ENCODE measurements around the gene METAP1D.

METAP1D gene

GRCh38 chr2:172088245-172089004 is 88.7 kb downstream of the METAP1D start:
- Histone ChIP-seq H3K9me3 (ENCODE audit: low read length) (no peaks in the 10 kb centered on the region), H3K4me3 (ENCODE audit: low read length) (no peak overlapping the region), H3K27me3 (ENCODE audit: insufficient read depth, low read length) (peaks cover 92% of the 10 kb centered on the region), H3K36me3 (ENCODE audit: insufficient read depth, low read length) (no peaks in the 10 kb centered on the region), H3K4me1 (ENCODE audit: insufficient read depth, low read length) (peaks cover 25% of the 10 kb centered on the region), H2AFZ (ENCODE audit: low read depth, low read length) (no peak overlapping the region)

GRCh38 chr2:172089005-172089504 is 89.3 kb downstream of the METAP1D start:
- Histone ChIP-seq H3K36me3 (ENCODE audit: insufficient read depth, low read length) (no peaks in the 10 kb centered on the region), H3K9me3 (ENCODE audit: low read length) (no peaks in the 10 kb centered on the region), H3K27me3 (ENCODE audit: insufficient read depth, low read length) (peaks cover 92% of the 10 kb centered on the region), H3K4me1 (ENCODE audit: insufficient read depth, low read length) (peaks cover 23% of the 10 kb centered on the region), H3K4me3 (ENCODE audit: low read length) (no peak overlapping the region), H2AFZ (ENCODE audit: low read depth, low read length) (no peak overlapping the region)

DNA sequence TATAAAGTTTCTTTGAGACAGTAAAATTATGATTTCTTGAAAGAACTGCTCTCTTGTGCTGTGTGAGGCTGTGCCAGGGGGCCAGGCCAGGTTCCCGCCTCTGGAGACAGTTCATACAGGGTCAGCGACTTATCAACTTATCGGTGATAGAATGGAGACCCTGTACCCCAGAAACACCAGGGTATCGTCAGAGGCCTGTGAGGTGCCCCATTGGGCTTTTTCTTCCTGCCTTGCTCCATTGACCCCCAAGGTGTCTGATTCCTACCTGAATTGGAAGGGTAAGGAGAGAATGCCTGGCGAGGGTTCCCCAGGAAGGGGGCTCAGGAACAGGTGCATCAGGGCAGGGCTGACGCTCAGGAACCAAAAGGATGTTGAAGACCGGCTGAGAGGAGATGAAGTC is 89.9 kb downstream of the METAP1D start:
- peaks cover 19% of the 10 kb centered on the region for H3K4me1 ChIP-seq (ENCODE audit: insufficient read depth, low read length)
- no peak overlapping the region for H3K4me3 ChIP-seq (ENCODE audit: low read length)
- H3K9me3 ChIP-seq (ENCODE audit: low read length): no peaks in the 10 kb centered on the region
- no peak overlapping the region for H2AFZ ChIP-seq (ENCODE audit: low read depth, low read length)
- no peaks in the 10 kb centered on the region for H3K36me3 ChIP-seq (ENCODE audit: insufficient read depth, low read length)
- H3K27me3 ChIP-seq (ENCODE audit: insufficient read depth, low read length): peaks cover 90% of the 10 kb centered on the region

- Histone ChIP-seq H2AFZ (ENCODE audit: low read depth, low read length) (no peak overlapping the region), H3K4me3 (ENCODE audit: low read length) (no peak overlapping the region), H3K36me3 (ENCODE audit: insufficient read depth, low read length) (no peaks in the 10 kb centered on the region), H3K27me3 (ENCODE audit: insufficient read depth, low read length) (peaks cover 94% of the 10 kb centered on the region), H3K9me3 (ENCODE audit: low read length) (no peaks in the 10 kb centered on the region), H3K4me1 (ENCODE audit: insufficient read depth, low read length) (peaks cover 22% of the 10 kb centered on the region)
Measured at GRCh38 chr2:172090044-172090961, 90.5 kb downstream of the METAP1D start.

- peaks cover 25% of the 10 kb centered on the region for H3K4me1 ChIP-seq (ENCODE audit: insufficient read depth, low read length)
- H2AFZ ChIP-seq (ENCODE audit: low read depth, low read length): no peak overlapping the region
- no peaks in the 10 kb centered on the region for H3K36me3 ChIP-seq (ENCODE audit: insufficient read depth, low read length)
- peaks cover 93% of the 10 kb centered on the region for H3K27me3 ChIP-seq (ENCODE audit: insufficient read depth, low read length)
- no peaks in the 10 kb centered on the region for H3K9me3 ChIP-seq (ENCODE audit: low read length)
- H3K4me3 ChIP-seq (ENCODE audit: low read length): no peak overlapping the region
Measured at GRCh38 chr2:172091000-172091641, 91.4 kb downstream of the METAP1D start.

- no peaks in the 10 kb centered on the region for H3K9me3 ChIP-seq (ENCODE audit: low read length)
- peaks cover 24% of the 10 kb centered on the region for H3K4me1 ChIP-seq (ENCODE audit: insufficient read depth, low read length)
- no peak overlapping the region for H2AFZ ChIP-seq (ENCODE audit: low read depth, low read length)
- no peak overlapping the region for H3K4me3 ChIP-seq (ENCODE audit: low read length)
- no peaks in the 10 kb centered on the region for H3K36me3 ChIP-seq (ENCODE audit: insufficient read depth, low read length)
- H3K27me3 ChIP-seq (ENCODE audit: insufficient read depth, low read length): peaks cover 92% of the 10 kb centered on the region
Measured at GRCh38 chr2:172091761-172092566, 92.2 kb downstream of the METAP1D start.

- Histone ChIP-seq H3K4me1 (ENCODE audit: insufficient read depth, low read length) (peaks cover 27% of the 10 kb centered on the region), H2AFZ (ENCODE audit: low read depth, low read length) (no peak overlapping the region), H3K4me3 (ENCODE audit: low read length) (no peak overlapping the region), H3K36me3 (ENCODE audit: insufficient read depth, low read length) (no peaks in the 10 kb centered on the region), H3K27me3 (ENCODE audit: insufficient read depth, low read length) (peaks cover 92% of the 10 kb centered on the region), H3K9me3 (ENCODE audit: low read length) (no peaks in the 10 kb centered on the region)
Measured at GRCh38 chr2:172092716-172093415, 93.1 kb downstream of the METAP1D start.

DNA sequence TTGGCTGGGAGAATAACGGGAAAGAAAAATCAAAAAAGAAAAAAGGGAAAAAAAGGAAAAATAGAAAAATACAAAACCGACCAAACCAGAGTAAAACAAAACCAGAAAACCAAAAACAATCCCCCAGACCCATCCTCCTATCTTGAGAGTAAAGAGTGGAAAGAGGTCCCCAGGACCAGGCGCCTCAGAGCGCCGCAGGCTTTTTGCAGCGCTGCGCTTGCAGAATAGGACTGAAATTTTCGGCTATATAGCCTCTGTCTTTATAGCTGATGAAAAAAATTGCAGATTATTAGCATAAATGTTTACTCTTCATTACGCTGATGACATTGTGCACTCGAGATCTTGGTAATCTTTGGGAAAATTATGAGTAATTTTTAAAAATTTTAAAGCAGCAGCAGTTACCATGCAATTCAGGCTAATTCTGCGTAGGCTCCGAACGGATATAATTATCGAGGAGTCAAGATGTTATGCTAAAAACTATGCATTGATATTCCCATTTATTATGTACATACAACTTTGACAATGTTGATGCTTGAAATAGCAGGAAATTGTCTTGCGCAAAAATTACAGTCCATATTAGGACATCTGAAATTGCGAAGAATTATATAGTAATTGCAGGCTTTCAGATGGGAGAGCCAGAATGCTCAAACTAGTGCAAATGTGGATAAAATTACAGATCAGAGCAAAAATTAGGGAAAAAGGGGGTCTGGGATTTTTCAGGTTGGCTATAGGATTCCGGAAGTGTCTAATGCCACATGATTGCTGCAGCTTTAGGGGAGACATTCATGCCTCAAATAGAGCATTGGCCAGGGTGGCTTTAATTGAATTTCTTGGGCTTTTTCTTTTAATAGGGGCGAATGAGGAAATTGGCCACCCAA is 93.9 kb downstream of the METAP1D start:
- Histone ChIP-seq H3K4me3 (ENCODE audit: low read length) (no peak overlapping the region), H3K4me1 (ENCODE audit: insufficient read depth, low read length) (peaks cover 31% of the 10 kb centered on the region), H3K27me3 (ENCODE audit: insufficient read depth, low read length) (peaks cover 92% of the 10 kb centered on the region), H2AFZ (ENCODE audit: low read depth, low read length) (no peak overlapping the region), H3K9me3 (ENCODE audit: low read length) (no peaks in the 10 kb centered on the region), H3K36me3 (ENCODE audit: insufficient read depth, low read length) (no peaks in the 10 kb centered on the region)

GRCh38 chr2:172094294-172095145 is 94.8 kb downstream of the METAP1D start:
- Histone ChIP-seq H3K9me3 (ENCODE audit: low read length) (no peaks in the 10 kb centered on the region), H3K4me3 (ENCODE audit: low read length) (peak overlapping the region; percentile 43), H3K4me1 (ENCODE audit: insufficient read depth, low read length) (peaks cover 36% of the 10 kb centered on the region), H3K36me3 (ENCODE audit: insufficient read depth, low read length) (no peaks in the 10 kb centered on the region), H2AFZ (ENCODE audit: low read depth, low read length) (no peak overlapping the region), H3K27me3 (ENCODE audit: insufficient read depth, low read length) (peaks cover 89% of the 10 kb centered on the region)

DNA sequence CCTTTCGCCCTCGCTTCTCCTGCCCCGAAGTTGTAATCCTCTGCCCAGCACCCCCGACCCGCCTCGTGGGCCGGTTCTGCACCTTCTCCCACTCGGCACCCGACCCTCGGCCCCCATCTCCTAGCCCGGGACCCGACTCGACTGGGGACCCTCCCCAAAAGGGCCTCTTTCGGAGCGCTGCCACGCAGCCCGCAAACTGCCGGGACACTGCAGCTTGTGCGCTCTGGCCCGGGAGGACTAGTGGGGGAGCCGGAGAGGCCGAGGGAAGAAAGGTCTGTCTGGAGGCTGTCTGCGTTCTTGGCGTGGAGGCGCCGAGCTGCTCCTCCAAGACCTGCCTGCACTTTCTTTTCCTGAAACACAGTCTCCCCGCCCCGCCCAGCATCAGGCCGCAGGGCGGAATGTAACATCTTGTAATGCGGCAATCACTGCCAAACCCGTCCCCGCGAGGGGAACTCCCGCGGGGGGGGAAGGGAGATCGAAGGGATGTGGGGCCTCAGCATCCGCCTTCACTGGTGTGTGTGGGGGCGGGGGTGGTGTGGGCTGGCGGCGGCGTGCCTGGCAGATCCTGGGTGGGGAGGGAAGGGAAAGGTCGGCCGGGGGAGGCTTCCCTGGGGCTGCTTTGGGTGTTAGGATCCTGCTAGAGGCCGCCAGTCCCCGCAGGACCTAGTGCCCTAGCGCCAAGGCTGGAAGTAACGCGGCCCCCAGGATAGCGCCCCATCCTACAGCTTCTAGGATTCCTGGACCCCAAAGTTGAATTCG is 95.6 kb downstream of the METAP1D start:
- no peaks in the 10 kb centered on the region for H3K9me3 ChIP-seq (ENCODE audit: low read length)
- H3K36me3 ChIP-seq (ENCODE audit: insufficient read depth, low read length): no peaks in the 10 kb centered on the region
- H3K4me1 ChIP-seq (ENCODE audit: insufficient read depth, low read length): peaks cover 43% of the 10 kb centered on the region
- no peak overlapping the region for H2AFZ ChIP-seq (ENCODE audit: low read depth, low read length)
- H3K27me3 ChIP-seq (ENCODE audit: insufficient read depth, low read length): peaks cover 88% of the 10 kb centered on the region
- H3K4me3 ChIP-seq (ENCODE audit: low read length): peak overlapping the region; percentile 43
